ENCODE results near the gene PNPLA5. TPM values are rescaled to one million over a fixed set of nuclear protein-coding genes. Genes with fewer than 3 reads are reported as not detected.

PNPLA5 gene
- total RNA-seq, 4 donors from 2014 or later, result not detected

GRCh38 chr22:43883719-43884415 is 7.9 kb downstream of the PNPLA5 start:
- TF ChIP-seq CTCF (IDR thresholded peaks at IDR 0.05) (no peak), POLR2A (IDR thresholded peaks at IDR 0.05) (no peak)
- Histone ChIP-seq H3K4me1 (no peaks in the 10 kb centered on the region), H3K36me3 (no peaks in the 10 kb centered on the region), H3K4me3 (no peak overlapping the region), H3K9me3 (no peaks in the 10 kb centered on the region), H3K27ac (no peak overlapping the region), H3K27me3 (no peaks in the 10 kb centered on the region)
- no peak for DNase-seq
- intact Hi-C loops (cut with DNase I; ENCODE audit: low total_unique reads), result no loop called here

DNA sequence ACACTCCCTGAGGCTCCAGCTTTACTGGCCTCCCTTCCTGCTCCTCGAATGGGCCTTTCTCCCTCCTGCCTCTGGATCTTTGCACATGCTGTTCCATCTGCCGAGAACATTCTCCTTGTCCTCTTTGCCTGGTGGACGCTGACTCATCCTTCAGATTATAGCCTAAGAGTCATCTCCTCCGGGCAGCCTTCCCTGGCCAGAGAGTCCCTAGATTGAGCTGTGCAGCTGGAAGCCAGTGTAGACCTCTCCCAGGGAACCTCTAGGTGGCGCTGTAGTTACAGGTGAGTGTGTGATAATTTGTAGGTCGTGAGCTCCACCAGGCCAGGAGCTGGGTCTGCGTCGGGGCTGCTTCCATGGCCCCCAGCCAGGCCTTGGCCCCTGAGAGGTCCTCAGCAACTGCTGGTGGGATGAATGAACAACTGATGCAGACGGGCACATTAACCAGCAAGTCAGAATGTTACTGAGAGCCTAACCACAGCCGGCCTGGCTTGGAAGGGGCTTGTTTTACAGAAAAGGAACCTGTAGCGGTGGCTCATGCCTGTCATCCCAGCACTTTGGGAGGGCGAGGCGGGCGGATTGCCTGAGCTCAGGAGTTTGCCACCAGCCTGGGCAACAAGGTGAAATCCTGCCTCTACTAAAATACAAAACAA is 8.7 kb downstream of the PNPLA5 start:
- Histone ChIP-seq H3K4me3 (no peak overlapping the region), H3K27ac (no peak overlapping the region), H3K4me1 (no peaks in the 10 kb centered on the region), H3K9me3 (no peaks in the 10 kb centered on the region), H3K36me3 (no peaks in the 10 kb centered on the region), H3K27me3 (no peaks in the 10 kb centered on the region)
- no peak for TF ChIP-seq POLR2A (IDR thresholded peaks at IDR 0.05)
- no peak for TF ChIP-seq CTCF (IDR thresholded peaks at IDR 0.05)
- intact Hi-C loops (cut with DNase I; ENCODE audit: low total_unique reads), result no loop called here
- no peak for DNase-seq

DNA sequence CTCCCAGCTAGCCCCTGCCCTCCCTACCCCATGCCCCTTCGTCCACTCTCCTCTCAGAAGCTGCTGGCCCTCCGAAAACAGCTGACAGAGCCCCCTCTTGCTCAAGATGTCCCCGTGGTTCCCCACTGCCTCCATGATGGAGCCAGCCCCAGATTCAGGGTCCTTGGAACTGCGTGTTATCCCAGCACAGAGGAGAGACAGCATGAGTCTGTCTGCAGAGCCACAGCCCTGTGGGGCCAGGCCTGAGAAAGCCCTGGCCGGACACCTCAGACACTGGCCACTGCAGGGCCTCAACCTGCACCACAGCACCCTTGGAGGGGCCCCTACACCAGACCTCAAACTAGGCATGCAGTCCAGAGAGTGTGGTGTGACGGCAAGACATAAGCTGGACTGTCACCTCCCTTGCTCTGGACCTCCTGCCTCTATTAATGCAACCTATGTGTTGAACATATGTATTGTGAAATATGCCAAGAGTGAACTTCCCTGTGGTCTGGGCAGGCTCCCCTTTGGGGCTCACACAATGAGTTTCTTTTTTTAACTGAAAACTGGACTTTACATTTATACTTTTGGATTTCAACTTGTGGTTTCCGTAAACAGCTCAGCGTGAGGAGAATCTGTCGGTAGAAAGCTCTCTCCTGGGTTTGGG is 9.6 kb downstream of the PNPLA5 start:
- Histone ChIP-seq H3K9me3 (no peaks in the 10 kb centered on the region), H3K4me3 (no peak overlapping the region), H3K27me3 (no peaks in the 10 kb centered on the region), H3K4me1 (no peaks in the 10 kb centered on the region), H3K36me3 (no peaks in the 10 kb centered on the region), H3K27ac (no peak overlapping the region)
- intact Hi-C loops (cut with DNase I; ENCODE audit: low total_unique reads), result no loop called here
- no peak for TF ChIP-seq POLR2A (IDR thresholded peaks at IDR 0.05)
- no peak for TF ChIP-seq CTCF (IDR thresholded peaks at IDR 0.05)
- DNase-seq, result no peak

- H3K4me1 ChIP-seq, result no peaks in the 10 kb centered on the region
- no peak overlapping the region for H3K4me3 ChIP-seq
- no peak for DNase-seq
- H3K27me3 ChIP-seq, result no peaks in the 10 kb centered on the region
- H3K36me3 ChIP-seq, result no peaks in the 10 kb centered on the region
- TF ChIP-seq CTCF (IDR thresholded peaks at IDR 0.05) (no peak), POLR2A (IDR thresholded peaks at IDR 0.05) (no peak)
- intact Hi-C loops (cut with DNase I; ENCODE audit: low total_unique reads), result no loop called here
- H3K9me3 ChIP-seq, result no peaks in the 10 kb centered on the region
- no peak overlapping the region for H3K27ac ChIP-seq
These were observed 10.4 kb downstream of the PNPLA5 start for GRCh38 chr22:43881091-43882061.
